ENCODE results near the gene SEPTIN8. TPM values are rescaled to one million over a fixed set of nuclear protein-coding genes. Genes with fewer than 3 reads are reported as not detected.

Gene SEPTIN8
- total RNA-seq, 1 donor from 2014 or later, result 68.6 TPM

- H3K27me3 ChIP-seq (ENCODE audit: control insufficient read depth, insufficient read depth, low read length), result no peaks in the 10 kb centered on the region
- H3K4me3 ChIP-seq (ENCODE audit: low read depth, low read length), result no peak overlapping the region
- no peaks in the 10 kb centered on the region for H3K36me3 ChIP-seq (ENCODE audit: control insufficient read depth, insufficient read depth, low read length)
- no peak for DNase-seq (ENCODE audit: low read depth)
- TF ChIP-seq, protein P1, sequence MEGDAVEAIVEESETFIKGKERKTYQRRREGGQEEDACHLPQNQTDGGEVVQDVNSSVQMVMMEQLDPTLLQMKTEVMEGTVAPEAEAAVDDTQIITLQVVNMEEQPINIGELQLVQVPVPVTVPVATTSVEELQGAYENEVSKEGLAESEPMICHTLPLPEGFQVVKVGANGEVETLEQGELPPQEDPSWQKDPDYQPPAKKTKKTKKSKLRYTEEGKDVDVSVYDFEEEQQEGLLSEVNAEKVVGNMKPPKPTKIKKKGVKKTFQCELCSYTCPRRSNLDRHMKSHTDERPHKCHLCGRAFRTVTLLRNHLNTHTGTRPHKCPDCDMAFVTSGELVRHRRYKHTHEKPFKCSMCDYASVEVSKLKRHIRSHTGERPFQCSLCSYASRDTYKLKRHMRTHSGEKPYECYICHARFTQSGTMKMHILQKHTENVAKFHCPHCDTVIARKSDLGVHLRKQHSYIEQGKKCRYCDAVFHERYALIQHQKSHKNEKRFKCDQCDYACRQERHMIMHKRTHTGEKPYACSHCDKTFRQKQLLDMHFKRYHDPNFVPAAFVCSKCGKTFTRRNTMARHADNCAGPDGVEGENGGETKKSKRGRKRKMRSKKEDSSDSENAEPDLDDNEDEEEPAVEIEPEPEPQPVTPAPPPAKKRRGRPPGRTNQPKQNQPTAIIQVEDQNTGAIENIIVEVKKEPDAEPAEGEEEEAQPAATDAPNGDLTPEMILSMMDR (IDR thresholded peaks at IDR 0.05; ENCODE audit: insufficient read depth, low read length, poor library complexity, severe bottlenecking), result no peak
Observed at GRCh38 chr5:132759114-132760048, 17.7 kb downstream of the SEPTIN8 start.

DNA sequence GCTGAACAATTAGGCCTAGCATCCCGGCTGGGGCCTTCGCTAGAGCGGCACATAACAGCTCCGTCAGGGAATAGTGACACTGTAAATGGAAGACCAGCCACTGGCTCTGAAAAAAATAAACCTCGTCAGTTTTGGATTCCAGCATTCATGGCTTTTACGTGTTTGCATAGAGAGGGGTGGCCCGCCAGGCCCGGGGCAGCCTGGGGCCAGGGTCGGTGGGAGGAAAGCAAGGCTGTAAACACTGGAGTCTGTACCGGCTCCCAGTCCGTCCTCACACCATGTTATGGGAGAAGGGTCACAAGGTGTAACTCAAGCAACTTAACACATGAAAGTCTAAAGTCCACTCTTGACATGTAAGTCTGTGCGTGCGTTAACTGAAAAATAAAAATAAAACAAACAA lies 18.6 kb downstream of the SEPTIN8 start:
- TF ChIP-seq, protein P1 (IDR thresholded peaks at IDR 0.05; ENCODE audit: insufficient read depth, low read length, poor library complexity, severe bottlenecking), result no peak
- no peak for DNase-seq (ENCODE audit: low read depth)
- Histone ChIP-seq H3K27me3 (ENCODE audit: control insufficient read depth, insufficient read depth, low read length) (no peaks in the 10 kb centered on the region), H3K4me3 (ENCODE audit: low read depth, low read length) (no peak overlapping the region), H3K36me3 (ENCODE audit: control insufficient read depth, insufficient read depth, low read length) (no peaks in the 10 kb centered on the region)

DNA sequence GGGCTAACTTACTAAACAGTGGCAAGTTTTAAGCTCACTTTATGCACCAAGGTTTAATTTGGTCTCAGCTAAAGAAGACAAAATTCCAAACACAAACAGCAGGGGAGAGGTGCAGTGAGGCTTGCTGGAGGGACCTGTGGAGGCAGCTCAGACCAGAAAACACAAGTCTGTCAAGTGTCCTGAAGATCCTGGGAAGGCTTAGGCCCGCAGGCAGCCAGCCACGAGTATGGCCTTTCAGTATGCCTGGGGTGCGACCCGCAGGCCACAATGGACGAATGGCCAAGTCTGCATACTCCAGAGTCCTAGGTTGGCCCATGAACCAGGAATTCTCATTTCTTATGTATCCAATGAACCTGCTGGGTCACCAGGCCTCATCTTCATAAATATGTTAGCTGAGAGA lies 20.5 kb downstream of the SEPTIN8 start:
- H3K4me3 ChIP-seq (ENCODE audit: low read depth, low read length), result no peak overlapping the region
- no peaks in the 10 kb centered on the region for H3K36me3 ChIP-seq (ENCODE audit: control insufficient read depth, insufficient read depth, low read length)
- TF ChIP-seq, protein P1 (IDR thresholded peaks at IDR 0.05; ENCODE audit: insufficient read depth, low read length, poor library complexity, severe bottlenecking), result no peak
- H3K27me3 ChIP-seq (ENCODE audit: control insufficient read depth, insufficient read depth, low read length), result no peaks in the 10 kb centered on the region
- DNase-seq (ENCODE audit: low read depth), result no peak

DNA sequence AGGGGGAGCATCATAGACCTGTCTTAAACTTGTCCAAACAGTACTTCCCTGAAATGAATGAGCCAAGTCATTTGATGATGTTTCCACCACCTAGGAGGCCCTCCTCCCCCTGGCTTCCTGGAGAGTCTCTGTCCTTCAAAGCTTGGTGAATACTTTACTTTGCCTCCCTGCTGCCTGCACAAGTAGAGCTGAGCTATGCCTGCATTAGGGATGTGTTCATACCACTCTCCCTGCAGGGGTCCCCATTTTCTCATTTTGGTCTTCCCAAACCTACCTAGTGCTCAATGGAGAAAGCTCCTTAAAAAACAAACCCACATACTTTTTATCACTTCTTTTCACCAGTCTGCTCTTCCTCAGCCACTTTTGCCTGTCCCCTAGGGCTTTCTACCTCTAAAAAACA lies 22.1 kb downstream of the SEPTIN8 start:
- Histone ChIP-seq H3K36me3 (ENCODE audit: control insufficient read depth, insufficient read depth, low read length) (no peaks in the 10 kb centered on the region), H3K27me3 (ENCODE audit: control insufficient read depth, insufficient read depth, low read length) (no peaks in the 10 kb centered on the region), H3K4me3 (ENCODE audit: low read depth, low read length) (no peak overlapping the region)
- DNase-seq (ENCODE audit: low read depth), result no peak
- TF ChIP-seq, protein P1 (IDR thresholded peaks at IDR 0.05; ENCODE audit: insufficient read depth, low read length, poor library complexity, severe bottlenecking), result peak; percentile 21

GRCh38 chr5:132754111-132754510 lies 22.9 kb downstream of the SEPTIN8 start:
- TF ChIP-seq, protein P1 (IDR thresholded peaks at IDR 0.05; ENCODE audit: insufficient read depth, low read length, poor library complexity, severe bottlenecking), result no peak
- Histone ChIP-seq H3K4me3 (ENCODE audit: low read depth, low read length) (no peak overlapping the region), H3K27me3 (ENCODE audit: control insufficient read depth, insufficient read depth, low read length) (no peaks in the 10 kb centered on the region), H3K36me3 (ENCODE audit: control insufficient read depth, insufficient read depth, low read length) (no peaks in the 10 kb centered on the region)
- no peak for DNase-seq (ENCODE audit: low read depth)

Measured in kidney epithelial cell (primary cell).